Astrocyte of the cerebellum (primary cell): ENCODE measurements around the gene EGFR.
A peak's percentile ranks its signal among the peaks of the same experiment; 100 is the strongest.

Experiments used
- DNase-seq: peaks from one replicate; pipeline ENCODE4 v3.0.0-alpha.2; 2011; ENCODE audit warnings: low read depth
- H3K4me3 ChIP-seq: 2 replicates; pipeline ENCODE4 v1.5.1; 2011; ENCODE audit warnings: mild to moderate bottlenecking, low read depth, low read length, moderate library complexity
- in situ Hi-C: cut with HindIII; loops from 2 replicates; pipeline ENCODE4 v1.10.0; 2017; ENCODE audit warnings: low sequenced_read_pairs
- TF ChIP-seq, protein P1 (sequence below): IDR thresholded peaks from 2 replicates; pipeline ENCODE4 v1.5.1; 2012; ENCODE audit warnings: low read length, low read depth, moderate library complexity, mild to moderate bottlenecking; ENCODE audit errors: missing control alignments

The EGFR gene

DNA sequence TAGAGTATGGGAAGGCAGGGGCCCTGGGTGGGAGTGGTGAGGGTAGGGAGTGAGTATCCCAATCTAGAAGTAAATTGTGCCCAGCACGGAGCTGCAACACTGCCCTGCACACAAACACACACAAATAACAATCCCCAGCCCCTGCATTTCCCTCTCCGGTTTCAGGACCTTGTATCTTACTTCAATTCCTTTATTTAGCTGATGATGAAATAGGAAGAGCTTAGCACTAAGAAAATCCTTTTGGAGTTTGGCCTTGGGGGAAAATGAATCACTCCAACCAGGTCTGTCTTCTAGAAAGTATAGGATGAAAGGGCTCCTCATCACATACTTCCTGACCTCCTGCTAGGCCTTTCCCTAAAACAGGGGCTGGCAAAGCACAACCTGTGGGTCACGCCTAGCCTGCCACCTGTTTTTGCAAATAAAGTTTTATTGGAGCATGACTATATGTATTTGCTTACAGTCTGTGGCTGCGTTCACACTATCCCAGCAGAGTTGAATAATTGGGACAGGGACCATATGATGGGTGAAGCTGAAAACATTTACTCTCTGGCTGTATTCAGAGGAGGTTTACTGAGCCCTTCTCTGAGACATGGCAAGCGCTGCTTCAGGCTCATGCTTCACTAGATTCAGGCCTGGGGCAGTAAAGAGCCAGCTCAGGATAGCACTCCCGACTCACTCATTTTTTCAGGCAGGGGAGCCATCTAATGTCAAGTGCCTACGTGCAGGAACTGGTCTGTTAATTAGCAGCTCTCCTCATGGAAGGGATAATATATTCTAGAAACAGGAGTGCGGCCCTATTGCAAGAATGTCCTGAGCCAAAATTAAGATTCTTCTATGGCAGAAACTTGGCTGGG is 111.0 kb downstream of the EGFR start:
- TF ChIP-seq, protein P1, sequence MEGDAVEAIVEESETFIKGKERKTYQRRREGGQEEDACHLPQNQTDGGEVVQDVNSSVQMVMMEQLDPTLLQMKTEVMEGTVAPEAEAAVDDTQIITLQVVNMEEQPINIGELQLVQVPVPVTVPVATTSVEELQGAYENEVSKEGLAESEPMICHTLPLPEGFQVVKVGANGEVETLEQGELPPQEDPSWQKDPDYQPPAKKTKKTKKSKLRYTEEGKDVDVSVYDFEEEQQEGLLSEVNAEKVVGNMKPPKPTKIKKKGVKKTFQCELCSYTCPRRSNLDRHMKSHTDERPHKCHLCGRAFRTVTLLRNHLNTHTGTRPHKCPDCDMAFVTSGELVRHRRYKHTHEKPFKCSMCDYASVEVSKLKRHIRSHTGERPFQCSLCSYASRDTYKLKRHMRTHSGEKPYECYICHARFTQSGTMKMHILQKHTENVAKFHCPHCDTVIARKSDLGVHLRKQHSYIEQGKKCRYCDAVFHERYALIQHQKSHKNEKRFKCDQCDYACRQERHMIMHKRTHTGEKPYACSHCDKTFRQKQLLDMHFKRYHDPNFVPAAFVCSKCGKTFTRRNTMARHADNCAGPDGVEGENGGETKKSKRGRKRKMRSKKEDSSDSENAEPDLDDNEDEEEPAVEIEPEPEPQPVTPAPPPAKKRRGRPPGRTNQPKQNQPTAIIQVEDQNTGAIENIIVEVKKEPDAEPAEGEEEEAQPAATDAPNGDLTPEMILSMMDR, result no peak
- in situ Hi-C loops, result loop anchor here (5.0 kb wide), 1 partner anchor 47 kb away; no protein-coding TSS in a partner anchor
- no peak for DNase-seq
- no peak overlapping the region for H3K4me3 ChIP-seq

DNA sequence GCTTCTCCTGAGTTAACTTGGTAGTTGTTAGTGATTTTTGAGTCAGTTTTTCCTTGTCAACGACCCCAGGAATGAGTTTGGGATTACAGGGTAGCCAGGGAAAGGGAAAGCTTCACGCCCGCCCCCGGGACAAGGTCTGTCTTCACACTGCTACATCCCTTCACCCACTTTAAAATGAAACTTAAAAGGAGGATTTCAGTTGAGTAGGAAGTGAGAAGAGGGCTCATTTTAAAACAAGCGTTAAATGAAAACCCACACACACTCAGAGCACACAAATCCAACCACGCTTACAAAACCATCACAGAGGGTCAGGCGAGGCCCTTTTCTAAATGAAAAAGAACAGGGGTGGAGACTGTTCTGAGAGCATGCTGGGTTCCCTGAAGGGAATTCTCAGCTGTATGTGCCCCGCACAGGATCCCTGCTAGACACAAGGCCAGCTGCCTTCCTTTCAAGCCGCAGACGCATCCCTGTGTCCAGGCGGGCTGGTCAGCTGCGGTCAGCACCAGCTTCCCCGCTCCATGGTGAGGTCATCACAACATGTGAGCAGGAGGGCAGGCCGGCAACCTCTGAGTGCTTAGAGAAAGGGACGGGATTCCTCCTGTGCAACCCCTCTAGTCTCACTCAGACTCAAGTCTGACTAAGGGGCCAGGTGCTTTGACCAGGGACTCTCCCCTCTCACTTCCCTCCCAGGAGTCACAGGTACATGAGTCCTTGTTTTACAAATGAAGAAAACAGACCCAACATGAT is 111.8 kb downstream of the EGFR start:
- peak; percentile 70 for DNase-seq
- H3K4me3 ChIP-seq, result no peak overlapping the region
- in situ Hi-C loops, result no loop called here

DNA sequence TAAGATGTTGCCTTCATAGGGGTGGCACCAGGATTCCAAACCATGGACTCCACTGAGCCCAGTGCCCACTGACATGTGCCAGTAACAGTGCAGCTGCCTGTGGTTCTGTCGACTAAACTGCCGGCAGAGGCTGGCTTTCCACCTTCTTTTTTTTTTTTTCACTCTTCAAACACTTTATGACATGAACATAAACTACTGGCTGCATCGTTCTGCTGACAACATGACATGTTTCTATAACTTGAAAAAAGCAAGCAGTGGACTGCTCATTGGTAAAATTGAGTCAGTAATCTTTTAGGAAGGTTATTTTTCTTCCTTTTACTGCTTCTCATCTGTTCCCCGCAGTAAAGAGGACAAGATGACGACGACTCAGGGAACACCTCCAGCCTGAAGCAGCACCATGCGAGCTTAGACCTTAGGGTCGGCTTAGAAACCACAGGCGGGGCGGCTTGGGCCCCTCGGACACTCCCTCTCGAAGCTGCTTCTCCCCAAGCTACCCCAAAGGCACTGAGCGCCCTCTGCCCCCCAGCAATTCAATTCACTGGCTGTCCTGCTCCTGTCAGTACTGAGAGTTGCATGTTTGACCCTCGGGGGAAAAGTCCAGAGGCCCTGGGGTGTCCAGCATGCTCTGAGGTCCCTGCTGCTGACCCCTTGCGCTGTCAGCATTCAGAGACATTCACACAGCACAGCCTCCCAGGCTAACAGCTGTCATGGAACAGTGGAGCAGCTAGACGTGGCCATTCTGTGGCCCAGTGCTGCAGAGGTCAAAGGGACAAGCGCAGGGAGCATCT is 112.5 kb downstream of the EGFR start:
- TF ChIP-seq, protein P1, result no peak
- in situ Hi-C loops, result no loop called here
- no peak for DNase-seq
- no peak overlapping the region for H3K4me3 ChIP-seq

More for the DNA sequence above, 111.8 kb downstream of the EGFR start:
- TF ChIP-seq, protein P1, result no peak

DNA sequence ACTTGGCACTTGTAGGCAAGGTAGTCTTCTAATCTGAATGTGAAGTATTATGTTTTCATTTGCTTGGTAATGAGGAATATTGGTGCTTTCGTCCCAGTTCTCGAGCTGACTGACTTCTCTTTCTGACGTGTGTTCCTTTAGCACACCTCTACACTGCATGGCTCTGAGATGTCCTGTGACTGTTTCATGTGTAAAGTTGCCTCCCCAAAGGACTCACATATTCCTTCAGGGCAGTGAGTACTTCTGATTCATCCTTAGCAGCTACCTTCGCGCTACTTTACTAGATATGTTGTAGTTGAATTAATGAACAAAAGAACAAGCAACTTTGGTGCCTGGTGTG is 113.7 kb downstream of the EGFR start:
- TF ChIP-seq, protein P1, result no peak
- H3K4me3 ChIP-seq, result no peak overlapping the region
- in situ Hi-C loops, result no loop called here
- no peak for DNase-seq

DNA sequence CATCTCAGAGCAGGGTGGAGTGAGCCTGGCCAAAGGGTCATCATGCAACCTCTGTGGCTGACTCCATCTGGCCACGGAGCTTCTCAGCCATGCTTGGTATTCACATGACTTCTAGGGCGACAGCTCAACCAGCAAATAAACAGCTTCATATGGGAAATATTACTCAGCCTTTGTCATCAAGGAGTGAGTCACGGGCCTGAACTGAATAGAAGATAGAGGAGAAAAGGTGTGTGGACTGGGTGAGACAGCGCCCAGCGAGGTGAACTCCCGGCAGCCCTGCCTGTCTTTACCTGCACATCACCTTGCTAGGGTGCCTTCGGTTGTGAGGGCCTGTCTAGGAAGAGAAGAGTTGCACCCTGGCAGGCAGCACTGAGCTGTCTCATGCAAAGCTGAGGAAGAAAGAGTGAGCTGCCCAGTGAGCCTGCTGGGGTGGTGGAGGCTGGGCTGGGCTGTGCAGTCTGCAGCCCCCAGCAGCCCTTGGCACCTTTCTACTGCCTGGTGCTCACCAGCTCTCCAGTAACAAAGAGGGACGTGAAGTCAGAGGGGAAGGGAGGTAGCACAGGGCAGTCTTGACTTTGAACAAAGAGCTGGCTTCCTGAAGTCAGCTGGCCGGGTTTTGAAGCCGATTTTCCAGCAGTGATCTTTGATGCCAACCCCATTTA is 114.2 kb downstream of the EGFR start:
- DNase-seq, result peak; percentile 96
- in situ Hi-C loops, result no loop called here
- TF ChIP-seq, protein P1, result no peak
- no peak overlapping the region for H3K4me3 ChIP-seq

DNA sequence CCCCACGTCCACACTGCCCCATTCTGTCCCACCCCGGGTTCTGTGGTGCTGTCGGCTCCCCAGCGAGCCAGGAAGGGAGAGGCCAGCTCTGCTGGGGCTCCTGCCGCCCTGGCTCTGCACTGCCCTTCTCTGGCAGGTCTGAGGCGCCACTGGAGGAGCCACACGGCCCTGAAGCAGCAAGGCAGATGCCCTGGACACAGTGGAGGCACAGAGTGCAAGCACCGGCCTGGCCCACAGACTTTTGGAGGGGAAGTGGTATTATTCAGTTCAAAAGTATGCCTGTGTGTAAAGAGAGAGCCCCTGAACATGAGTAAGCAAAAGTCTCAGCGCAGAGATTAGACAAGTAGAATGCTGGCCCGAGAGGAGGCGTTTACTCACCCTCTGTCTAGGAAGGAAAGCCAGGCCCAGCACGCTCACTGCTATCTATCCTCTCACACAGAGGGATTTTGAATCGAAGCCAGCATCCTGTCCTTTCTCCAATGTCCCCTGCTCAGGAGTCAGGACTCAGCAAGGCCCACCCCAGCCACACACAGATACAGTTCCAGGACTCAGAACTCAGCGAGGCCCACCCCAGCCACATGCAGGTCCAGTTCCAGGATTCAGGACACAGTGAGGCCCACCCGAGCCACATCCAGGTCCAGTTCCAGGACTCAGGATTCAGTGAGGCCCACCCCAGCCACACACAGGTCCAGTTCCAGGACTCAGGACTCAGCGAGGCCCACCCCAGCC is 115.0 kb downstream of the EGFR start:
- DNase-seq, result peak; percentile 93
- TF ChIP-seq, protein P1, result no peak
- no peak overlapping the region for H3K4me3 ChIP-seq
- in situ Hi-C loops, result no loop called here
